ENCODE measurements around the gene VPREB3. TPM values are rescaled to one million over a fixed set of nuclear protein-coding genes. Genes with fewer than 3 reads are reported as not detected.

The VPREB3 gene
- total RNA-seq, 1 donor from 2014 or later: 0.92 TPM

- Mint-ChIP-seq H3K9me3 (no peaks in the 10 kb centered on the region), H3K36me3 (peaks cover 73% of the 10 kb centered on the region), H3K27me3 (no peaks in the 10 kb centered on the region), H3K27ac (no peak overlapping the region), H3K4me3 (no peak overlapping the region), H3K4me1 (ENCODE audit: unreplicated experiment) (peaks cover 6% of the 10 kb centered on the region)
- TF ChIP-seq, protein P1, sequence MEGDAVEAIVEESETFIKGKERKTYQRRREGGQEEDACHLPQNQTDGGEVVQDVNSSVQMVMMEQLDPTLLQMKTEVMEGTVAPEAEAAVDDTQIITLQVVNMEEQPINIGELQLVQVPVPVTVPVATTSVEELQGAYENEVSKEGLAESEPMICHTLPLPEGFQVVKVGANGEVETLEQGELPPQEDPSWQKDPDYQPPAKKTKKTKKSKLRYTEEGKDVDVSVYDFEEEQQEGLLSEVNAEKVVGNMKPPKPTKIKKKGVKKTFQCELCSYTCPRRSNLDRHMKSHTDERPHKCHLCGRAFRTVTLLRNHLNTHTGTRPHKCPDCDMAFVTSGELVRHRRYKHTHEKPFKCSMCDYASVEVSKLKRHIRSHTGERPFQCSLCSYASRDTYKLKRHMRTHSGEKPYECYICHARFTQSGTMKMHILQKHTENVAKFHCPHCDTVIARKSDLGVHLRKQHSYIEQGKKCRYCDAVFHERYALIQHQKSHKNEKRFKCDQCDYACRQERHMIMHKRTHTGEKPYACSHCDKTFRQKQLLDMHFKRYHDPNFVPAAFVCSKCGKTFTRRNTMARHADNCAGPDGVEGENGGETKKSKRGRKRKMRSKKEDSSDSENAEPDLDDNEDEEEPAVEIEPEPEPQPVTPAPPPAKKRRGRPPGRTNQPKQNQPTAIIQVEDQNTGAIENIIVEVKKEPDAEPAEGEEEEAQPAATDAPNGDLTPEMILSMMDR (conservative IDR thresholded peaks at IDR 0.05): no peak
- DNase-seq (ENCODE audit: extremely low spot score, unreplicated experiment): no peak
Observed at GRCh38 chr22:23704829-23705228, 49.4 kb downstream of the VPREB3 start.

DNA sequence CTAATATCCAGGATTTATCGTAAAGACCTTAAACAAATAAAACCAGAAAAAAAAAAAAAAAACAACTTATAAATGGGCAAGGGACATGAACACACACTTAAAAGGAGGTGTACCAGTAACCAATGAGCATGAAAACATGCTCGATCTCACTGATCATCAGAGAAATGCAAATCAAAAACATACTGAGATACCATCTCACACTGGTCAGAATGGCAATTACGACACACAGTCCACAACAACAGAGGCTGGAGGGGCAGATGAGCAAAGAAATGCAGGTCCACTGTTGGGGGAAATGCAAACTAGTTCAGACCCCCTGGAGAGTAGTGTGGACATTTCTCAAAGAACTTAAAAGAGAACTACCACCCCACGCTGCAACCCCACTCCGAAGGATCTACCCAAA lies 50.2 kb downstream of the VPREB3 start:
- no peak for DNase-seq (ENCODE audit: extremely low spot score, unreplicated experiment)
- H3K4me1 Mint-ChIP-seq (ENCODE audit: unreplicated experiment): peaks cover 6% of the 10 kb centered on the region
- no peak overlapping the region for H3K4me3 Mint-ChIP-seq
- no peaks in the 10 kb centered on the region for H3K27me3 Mint-ChIP-seq
- TF ChIP-seq, protein P1 (conservative IDR thresholded peaks at IDR 0.05): no peak
- peaks cover 66% of the 10 kb centered on the region for H3K36me3 Mint-ChIP-seq
- no peak overlapping the region for H3K27ac Mint-ChIP-seq
- H3K9me3 Mint-ChIP-seq: no peaks in the 10 kb centered on the region

Other genes with a start within 250 kb of the VPREB3 start
- not detected in 2 replicates for gene IGLL1, start 174.1 kb downstream of the VPREB3 start, total RNA-seq (ENCODE audit: low replicate concordance)
- 0.43 and 1.00 TPM in 2 replicates for gene DRICH1, start 122.1 kb downstream of the VPREB3 start, total RNA-seq (ENCODE audit: low replicate concordance)
- not detected in 2 replicates for gene RGL4, start 63.4 kb downstream of the VPREB3 start, total RNA-seq (ENCODE audit: low replicate concordance)
- 10.7 and 12.3 TPM in 2 replicates for gene ZNF70, start 3.3 kb downstream of the VPREB3 start, total RNA-seq (ENCODE audit: low replicate concordance)
- gene C22orf15, start 8.6 kb upstream of the VPREB3 start, total RNA-seq (ENCODE audit: low replicate concordance): 1.7 TPM in 1 of 2 replicates, not detected in the other
- gene CHCHD10, start 13.5 kb upstream of the VPREB3 start, total RNA-seq (ENCODE audit: low replicate concordance): 87.2 and 156 TPM in 2 replicates
- gene MMP11, start 18.4 kb upstream of the VPREB3 start, total RNA-seq (ENCODE audit: low replicate concordance): 17.8 and 31.6 TPM in 2 replicates
- gene SMARCB1, start 32.5 kb upstream of the VPREB3 start, total RNA-seq (ENCODE audit: low replicate concordance): 99.5 and 159 TPM in 2 replicates
- gene DERL3, start 84.6 kb upstream of the VPREB3 start, total RNA-seq (ENCODE audit: low replicate concordance): 2.6 and 9.5 TPM in 2 replicates
- 19.6 and 32.1 TPM in 2 replicates for gene SLC2A11, start 103.5 kb upstream of the VPREB3 start, total RNA-seq (ENCODE audit: low replicate concordance)
- 436 and 570 TPM in 2 replicates for gene MIF, start 140.0 kb upstream of the VPREB3 start, total RNA-seq (ENCODE audit: low replicate concordance)
- gene GSTT2B, start 206.8 kb upstream of the VPREB3 start, total RNA-seq (ENCODE audit: low replicate concordance): 0.50 TPM in 1 of 2 replicates, not detected in the other
- not detected in 2 replicates for gene DDTL, start 212.5 kb upstream of the VPREB3 start, total RNA-seq (ENCODE audit: low replicate concordance)
- gene DDT, start 220.0 kb upstream of the VPREB3 start, total RNA-seq (ENCODE audit: low replicate concordance): 104 and 131 TPM in 2 replicates
- 1.3 TPM in 1 of 2 replicates, not detected in the other for gene GSTT2, start 225.7 kb upstream of the VPREB3 start, total RNA-seq (ENCODE audit: low replicate concordance)

Measured in type B pancreatic cell (in vitro differentiated cells).